Sciatic nerve (tissue), 2 donors: ENCODE results near the gene DCAF16. TPM values are rescaled to one million over a fixed set of nuclear protein-coding genes. Genes with fewer than 3 reads are reported as not detected.

Experiments used
- ATAC-seq: fragments of 200-7000 bp; cut with Tn5 transposase; one replicate; pipeline ENCODE4 v1.9.1; 2020; ENCODE audit warnings: mild to moderate bottlenecking, moderate library complexity
- DNase-seq: peaks from one replicate; pipeline ENCODE4 v3.0.0-alpha.2; 2020; ENCODE audit warnings: low spot score
- intact Hi-C: fragments of 100-400 bp; cut with DNase I; formaldehyde crosslinking; loops from one replicate; pipeline ENCODE4 v1.14.2; 2022
- total RNA-seq: library from RNA; stranded (reverse); fragmentation: NEBNext Ultra II Directional; extraction: Animal tissue kit (Norgen Biotek cat#: 25700); gene quantifications from one replicate; pipeline ENCODE4 v1.2.1, GENCODE V29; 2021
- donor health status: DM: no; HTN: no; CAD: no.
- donor health status: DM: no; HTN: no; CAD: no.

The DCAF16 gene
- total RNA-seq, 1 donor from 2014 or later, result 47.7 TPM

DNA sequence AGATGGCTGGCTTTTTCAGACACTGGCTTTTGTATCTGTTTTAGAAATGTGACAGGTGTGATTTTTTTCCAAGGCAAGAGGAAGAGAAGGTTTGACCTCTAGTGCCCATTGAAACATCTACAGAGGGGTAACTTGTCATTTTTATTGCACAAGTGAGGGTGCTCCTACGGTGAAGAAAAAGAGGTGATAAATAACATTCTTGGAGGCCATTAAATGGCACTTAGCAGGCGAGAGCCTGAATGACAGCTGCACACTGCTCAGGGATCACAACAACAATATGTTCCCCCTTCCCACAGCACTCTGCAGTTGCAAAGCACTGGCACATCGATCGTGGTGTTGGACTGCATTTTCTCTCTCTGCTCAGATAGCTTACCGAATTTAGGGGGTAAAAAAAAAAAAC is 52.1 kb downstream of the DCAF16 start:
- no peak for ATAC-seq
- intact Hi-C loops, result no loop called here
- no peak for DNase-seq

GRCh38 chr4:17757621-17758020 is 52.9 kb downstream of the DCAF16 start:
- ATAC-seq (no peak), DNase-seq (no peak)
- intact Hi-C loops, result no loop called here

DNA sequence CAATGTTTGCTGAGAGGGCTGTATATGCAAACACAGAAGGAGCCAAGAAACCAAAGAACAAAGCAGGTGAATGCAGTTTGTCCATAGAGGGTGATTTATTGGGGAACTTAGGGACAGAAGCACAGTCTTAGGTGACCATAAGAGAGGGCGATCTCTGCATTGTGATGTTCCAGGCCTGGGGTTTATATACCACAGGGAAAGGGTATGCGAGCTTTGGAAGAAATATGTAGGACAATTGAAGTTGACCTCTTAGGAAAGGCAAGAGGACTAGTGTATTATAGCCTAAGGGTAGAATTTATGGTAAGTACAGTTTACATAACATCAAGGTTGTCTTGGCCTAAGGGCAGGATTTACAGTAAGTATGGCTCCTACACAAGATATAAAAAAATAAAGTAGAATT is 56.9 kb downstream of the DCAF16 start:
- intact Hi-C loops, result no loop called here
- DNase-seq (no peak), ATAC-seq (no peak)

Other genes with a start within 250 kb of the DCAF16 start
- gene LAP3, start 233.6 kb downstream of the DCAF16 start, total RNA-seq, result 77.7 TPM
- 48.4 TPM for gene MED28, start 196.1 kb downstream of the DCAF16 start, total RNA-seq
- not detected for gene FAM184B, start 29.1 kb downstream of the DCAF16 start, total RNA-seq
- gene NCAPG, start 222 bp upstream of the DCAF16 start, total RNA-seq, result 0.49 TPM
- gene LCORL, start 211.0 kb upstream of the DCAF16 start, total RNA-seq, result 29.7 TPM